C4-2B (cell line): ENCODE measurements around the gene PTPRF.

ENCODE experiments used
- CTCF ChIP-seq: fragments of 450-650 bp; conservative IDR thresholded peaks from 2 replicates; pipeline ENCODE4 v1.5.1; 2017; ENCODE audit warnings: mild to moderate bottlenecking
- ZFX ChIP-seq: fragments of 450-650 bp; IDR thresholded peaks from 2 replicates; pipeline ENCODE4 v1.6.1; 2017

GRCh38 chr1:43564551-43565348 is 34.1 kb downstream of the PTPRF start:
- TF ChIP-seq CTCF (no peak), ZFX (no peak)
